NCI-H345 treated with DMSO at 0.1 percent for 48 hours (cell line): ENCODE data around the gene SETD5.

Source experiments
- DNase-seq: peaks from one replicate; lab custom pipeline; 2025; ENCODE audit not compliant: unreplicated experiment; lab: John Stamatoyannopoulos, UW

SETD5 gene, protein sequence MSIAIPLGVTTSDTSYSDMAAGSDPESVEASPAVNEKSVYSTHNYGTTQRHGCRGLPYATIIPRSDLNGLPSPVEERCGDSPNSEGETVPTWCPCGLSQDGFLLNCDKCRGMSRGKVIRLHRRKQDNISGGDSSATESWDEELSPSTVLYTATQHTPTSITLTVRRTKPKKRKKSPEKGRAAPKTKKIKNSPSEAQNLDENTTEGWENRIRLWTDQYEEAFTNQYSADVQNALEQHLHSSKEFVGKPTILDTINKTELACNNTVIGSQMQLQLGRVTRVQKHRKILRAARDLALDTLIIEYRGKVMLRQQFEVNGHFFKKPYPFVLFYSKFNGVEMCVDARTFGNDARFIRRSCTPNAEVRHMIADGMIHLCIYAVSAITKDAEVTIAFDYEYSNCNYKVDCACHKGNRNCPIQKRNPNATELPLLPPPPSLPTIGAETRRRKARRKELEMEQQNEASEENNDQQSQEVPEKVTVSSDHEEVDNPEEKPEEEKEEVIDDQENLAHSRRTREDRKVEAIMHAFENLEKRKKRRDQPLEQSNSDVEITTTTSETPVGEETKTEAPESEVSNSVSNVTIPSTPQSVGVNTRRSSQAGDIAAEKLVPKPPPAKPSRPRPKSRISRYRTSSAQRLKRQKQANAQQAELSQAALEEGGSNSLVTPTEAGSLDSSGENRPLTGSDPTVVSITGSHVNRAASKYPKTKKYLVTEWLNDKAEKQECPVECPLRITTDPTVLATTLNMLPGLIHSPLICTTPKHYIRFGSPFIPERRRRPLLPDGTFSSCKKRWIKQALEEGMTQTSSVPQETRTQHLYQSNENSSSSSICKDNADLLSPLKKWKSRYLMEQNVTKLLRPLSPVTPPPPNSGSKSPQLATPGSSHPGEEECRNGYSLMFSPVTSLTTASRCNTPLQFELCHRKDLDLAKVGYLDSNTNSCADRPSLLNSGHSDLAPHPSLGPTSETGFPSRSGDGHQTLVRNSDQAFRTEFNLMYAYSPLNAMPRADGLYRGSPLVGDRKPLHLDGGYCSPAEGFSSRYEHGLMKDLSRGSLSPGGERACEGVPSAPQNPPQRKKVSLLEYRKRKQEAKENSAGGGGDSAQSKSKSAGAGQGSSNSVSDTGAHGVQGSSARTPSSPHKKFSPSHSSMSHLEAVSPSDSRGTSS (N-terminal part only)

DNA sequence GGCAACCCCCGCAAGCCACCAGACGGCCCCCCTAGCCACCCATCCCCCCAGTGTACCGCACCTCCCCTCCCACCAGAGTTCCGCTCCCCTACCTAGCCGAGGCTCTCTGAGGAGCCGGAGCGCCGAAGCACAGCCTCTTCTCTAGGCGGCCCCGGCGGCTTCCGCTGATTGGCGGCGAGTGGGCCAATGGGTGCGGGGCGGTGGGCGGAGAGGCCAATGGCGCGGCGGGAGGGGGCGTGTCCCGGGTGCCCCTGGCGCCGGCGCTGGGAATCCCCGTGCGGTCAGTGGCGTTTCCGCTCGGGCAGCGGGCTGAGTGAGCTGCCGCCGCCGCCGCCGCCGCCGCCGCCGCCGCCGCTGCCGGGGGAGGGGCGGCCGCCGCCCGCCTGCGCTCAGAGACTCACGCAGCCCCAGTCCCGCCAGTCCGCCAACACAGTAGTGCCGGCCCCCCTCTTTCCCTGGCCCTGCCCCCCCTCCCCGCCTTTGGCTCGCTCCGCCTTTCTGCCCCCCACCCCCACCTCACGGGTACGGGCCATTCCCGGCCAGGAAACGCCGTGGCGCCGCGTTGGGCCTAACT lies at the start of gene SETD5:
SETD5 (plus strand) TSS at position 284 of the 574 bp plus-strand sequence. CDS start 31,324 bp downstream, outside the sequence.
- peak; percentile 56 for DNase-seq

- DNase-seq = no peak
Measured at GRCh38 chr3:9347887-9348286, 49.5 kb upstream of the SETD5 start.

DNA sequence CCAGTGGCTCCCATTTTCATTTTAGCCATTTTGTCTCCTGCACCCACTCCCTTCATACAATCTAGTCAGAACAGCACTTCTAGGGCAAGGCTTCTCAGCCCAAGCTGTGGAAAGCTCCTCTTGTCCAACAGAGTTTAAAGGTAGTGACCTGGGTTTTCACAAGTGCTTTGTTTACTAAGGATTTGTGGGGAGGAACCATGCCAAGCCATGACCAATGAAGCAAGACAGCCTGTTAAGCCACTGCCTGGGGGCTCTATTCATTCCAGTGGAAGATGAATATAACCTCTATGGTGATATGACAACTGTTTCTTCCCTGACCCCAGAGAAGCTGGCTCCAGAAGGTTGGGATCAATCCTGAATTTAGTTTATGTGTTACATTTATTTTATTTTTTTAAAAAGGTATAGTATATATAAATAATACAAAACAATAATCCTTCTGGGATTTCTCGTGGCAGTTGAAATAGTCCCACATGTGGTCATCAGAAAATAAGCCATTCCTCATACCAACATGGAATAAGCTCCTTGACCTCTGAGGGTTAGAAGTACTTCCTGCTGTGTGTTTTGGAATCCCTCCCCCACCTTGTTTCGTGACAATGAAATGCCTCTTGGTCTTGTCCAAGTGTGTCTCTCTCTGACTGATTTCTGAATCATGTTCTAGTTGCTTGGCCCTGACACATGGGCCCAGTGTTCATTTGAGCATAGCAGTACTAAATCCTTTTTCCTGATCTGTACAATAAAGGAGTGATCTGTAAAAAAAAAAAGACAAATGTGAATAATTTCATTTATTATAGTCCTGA lies 47.9 kb upstream of the SETD5 start:
- DNase-seq = no peak

DNA sequence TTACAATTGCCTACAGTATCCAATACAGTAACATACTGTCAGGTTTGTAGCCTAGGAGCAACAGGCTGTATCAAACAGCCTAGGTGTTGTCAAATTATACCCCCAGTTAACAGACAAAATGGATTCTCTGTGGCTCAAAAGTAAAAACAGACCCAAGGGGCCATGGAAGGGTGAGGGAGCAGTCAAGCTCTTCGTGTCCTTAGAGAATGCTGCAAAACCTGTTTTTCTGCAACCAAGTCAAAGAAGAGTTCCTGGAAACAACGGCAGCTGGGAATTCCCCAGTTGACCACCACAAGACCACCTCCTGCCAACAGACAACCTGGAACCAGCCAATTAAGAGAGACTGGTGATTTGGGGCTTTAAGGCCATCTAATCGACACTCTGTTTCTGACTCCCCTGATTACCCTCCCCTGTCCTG lies 45.7 kb upstream of the SETD5 start:
- no peak for DNase-seq

- DNase-seq = no peak
Measured at GRCh38 chr3:9352917-9353752, 44.3 kb upstream of the SETD5 start.

DNA sequence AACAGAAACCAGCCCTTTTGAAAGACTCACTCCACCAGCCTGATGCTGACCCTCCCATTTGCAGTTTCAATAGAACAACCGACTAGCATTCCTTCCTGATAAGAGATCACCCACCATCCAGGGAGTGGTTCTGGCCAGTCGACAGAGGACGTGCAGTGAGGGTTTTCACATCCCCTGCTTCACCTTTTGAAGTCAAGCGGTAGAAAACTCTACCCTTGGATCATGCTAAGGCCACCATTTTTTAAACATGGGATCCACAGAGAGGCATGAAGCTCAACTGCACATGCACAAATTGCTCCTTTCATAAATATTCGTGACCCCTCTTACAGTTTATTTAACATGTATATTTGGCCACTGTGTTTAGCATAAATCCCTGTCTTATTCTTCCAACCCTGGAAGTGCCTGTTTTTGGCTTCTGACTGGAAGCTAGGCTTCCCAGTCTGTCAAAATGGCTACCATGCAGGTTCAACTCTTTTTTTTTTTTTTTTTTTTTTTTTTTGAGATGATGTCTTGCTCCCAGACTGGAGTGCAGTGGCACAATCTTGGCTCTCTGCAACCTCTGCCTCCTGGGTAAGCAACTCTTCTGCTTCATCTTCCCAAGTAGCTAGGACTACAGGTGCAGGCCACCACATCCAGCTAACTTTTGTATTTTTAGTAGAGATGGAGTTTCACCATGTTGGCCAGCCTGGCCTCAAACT lies 35.6 kb upstream of the SETD5 start:
- no peak for DNase-seq

DNA sequence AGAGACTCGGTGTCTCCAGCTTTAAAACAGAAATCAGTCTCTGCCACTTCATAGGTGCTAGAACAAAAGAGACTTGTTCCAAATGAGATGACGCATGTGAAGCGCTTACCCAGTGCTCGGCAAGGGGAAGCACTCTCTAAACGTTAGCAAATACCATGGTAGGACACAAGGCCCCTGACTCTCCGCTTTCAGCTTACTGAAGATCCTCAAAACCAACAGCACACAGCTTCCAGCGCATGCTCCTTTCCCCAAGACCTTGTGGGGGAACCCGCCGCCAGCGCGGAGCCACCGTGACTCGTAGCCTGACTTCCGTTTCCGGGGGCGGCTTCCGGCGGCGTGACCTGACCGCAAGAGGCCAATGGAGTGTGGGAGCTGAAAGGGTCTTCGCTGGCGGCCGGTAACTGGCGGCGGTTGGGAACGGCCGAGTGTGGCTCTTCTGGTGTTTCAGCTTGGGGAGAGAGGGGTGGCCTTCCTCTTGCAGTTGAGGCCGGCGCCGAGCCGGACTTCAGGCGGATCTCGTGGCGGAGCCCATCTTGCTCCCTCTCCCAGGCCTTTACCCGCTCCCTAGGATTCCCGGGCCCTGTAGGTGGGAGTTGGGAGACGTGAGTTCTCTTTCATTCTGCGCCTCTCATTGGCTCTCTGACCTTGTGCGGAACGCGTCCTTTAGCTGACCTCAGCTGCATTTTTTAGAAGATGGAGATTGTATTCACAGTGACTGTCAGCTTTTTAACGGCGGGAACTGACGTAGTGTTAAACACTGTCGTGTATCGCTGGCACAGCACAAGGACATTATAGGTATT lies 34.5 kb upstream of the SETD5 start, which contains the start of gene THUMPD3:
THUMPD3 (plus strand) TSS at position 324 of the 800 bp plus-strand sequence. CDS start 2,015 bp downstream, outside the sequence.
- DNase-seq = peak; percentile 59

- DNase-seq = no peak
Measured at GRCh38 chr3:9369508-9369907, 27.9 kb upstream of the SETD5 start.

DNA sequence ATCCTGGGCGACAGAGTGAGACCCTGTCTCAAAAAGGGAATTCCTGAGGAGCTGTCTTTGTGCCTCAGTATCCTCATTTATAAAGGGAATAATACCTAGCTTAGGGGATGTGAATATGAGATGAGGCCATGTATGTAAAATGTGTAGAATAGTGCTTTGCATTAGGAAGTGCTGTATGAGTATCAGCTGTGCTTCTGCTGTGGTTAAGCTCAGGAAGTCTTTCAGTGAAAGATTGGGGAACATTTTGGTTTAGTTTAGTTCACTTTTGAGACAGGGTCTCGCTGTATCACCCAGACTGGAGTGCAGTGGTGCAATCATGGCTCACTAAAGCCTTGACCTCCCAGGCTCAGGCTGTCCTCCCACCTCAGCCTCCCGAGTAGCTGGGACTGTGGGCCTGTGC lies 23.9 kb upstream of the SETD5 start:
- no peak for DNase-seq

DNA sequence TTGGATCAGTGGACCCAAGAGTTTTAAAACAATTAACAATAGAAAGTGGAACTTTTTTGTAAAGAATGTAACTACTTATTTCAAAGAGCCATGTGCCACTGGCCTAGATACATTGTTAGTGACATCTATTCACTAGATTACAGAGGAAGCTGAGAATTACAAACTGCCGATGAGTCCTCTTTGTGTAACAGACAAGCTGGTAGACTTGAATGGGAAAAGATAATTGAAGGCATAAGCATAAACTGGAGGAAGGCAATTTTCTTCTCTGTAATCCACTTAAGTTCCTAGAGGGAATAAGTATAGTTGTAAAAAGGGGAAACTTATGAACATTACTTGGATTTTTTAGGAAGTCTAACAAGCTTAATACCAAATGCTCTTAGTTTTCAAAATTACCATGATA lies 19.4 kb upstream of the SETD5 start:
- DNase-seq = no peak

GRCh38 chr3:9379327-9379726 lies 18.1 kb upstream of the SETD5 start:
- DNase-seq = no peak

DNA sequence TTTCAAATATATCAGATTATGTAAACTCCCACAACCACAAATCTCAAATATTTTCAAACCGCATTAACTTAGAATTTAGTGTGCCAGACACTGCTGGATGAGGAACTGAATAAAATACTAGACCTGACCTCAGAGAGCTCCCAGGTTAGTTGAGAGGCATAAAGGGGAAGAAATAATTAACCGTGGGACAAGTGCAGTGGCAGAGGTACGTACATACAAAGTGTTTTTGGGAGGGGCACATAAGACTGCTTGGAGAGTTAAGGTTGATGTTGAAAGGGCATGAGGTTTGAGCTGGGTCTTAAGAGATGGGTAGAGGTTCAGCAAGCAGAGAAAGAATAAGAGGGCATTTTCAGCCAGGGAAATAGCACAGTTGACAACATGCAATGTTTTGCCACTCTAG lies 17.4 kb upstream of the SETD5 start:
- DNase-seq = no peak

DNA sequence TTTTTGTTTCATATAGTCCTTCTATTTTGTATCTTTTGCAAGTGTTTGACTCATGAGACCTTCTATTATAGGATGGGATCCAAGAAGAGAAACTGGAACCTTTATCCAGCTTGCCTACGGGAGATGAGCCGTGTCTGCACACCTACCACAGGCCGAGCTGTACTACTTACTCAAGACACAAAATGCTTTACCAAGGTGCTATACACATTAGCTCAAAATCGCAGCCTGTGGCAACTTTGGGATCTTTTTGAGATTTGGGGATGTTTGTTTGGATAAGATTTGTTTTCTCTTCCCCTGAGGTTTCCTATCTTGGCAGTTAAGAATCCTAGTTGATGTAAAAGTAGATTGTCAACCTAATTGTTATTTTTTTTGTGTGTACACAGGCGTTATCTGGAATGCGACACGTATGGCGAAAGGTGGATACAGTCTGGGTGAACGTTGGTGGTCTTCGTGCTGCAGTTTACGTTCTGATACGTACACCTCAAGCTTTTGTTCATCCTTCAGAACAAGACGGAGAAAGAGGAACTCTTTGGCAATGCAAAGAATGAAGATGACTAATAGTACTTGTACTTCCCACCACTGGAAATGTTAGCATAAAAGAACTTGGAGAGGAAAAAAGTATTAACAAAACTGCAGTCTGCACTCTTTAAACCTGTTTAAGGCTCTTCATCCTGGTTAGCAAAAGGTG lies 13.1 kb upstream of the SETD5 start:
- DNase-seq = no peak

DNA sequence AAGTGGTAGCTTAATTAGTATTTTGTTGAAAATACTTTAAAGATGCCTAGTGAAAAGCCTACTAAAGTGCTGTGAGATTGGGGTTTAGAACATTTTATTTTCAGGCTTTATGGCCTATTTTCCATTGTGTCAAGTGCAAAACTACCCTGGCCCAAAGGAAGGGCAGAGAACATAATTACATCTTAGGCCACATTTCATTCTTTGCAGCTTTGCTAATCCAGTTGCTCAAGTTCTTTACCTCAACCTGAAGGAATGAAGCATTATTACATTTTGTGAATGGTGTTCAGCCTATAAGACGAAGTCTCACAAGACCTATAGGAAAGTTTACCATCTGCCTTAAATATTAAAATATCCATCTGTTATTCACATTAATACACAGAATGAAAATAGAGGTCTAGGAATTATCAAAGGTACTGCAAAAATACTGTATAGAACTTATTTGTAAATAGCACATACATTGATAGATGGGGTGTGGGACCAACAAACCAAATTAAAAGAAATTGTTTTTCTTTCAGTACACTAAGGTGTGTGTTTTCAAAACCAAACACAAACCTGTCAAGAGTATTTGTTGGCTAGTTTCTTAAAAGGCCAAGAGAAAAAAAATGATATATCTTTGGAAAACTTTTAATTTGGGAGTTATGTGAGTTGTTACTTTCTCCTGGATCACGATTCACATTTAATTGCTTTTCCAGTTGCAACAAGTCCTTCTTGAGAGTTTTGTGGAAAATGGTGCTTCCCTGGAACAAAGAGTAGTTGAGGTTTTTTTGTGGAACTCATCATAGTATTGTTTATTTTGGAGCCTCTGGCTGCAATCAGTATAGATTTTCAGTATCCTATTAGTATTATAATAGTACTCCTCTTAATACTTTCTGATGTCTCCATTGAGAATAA lies 12.0 kb upstream of the SETD5 start:
- DNase-seq = no peak

DNA sequence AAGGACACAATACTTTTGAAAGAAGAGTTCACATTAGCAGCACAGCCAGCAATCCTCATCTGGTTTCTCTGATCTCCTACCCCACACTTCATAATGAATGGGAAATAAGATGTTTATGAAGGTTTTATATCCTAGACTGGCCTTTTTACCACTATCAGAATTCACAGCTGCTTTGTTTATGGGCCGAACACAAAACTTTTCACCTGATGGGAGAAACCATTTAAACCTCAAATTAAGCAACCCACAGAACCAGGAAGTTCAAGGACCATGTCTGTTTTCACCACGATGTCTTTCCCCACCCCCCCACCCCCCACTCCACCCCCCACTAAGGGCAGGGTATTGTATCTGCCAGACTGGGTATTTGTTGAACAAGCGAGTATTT lies 11.3 kb upstream of the SETD5 start:
- no peak for DNase-seq
